ENCODE data around the gene CCDC40. TPM values are rescaled to one million over a fixed set of nuclear protein-coding genes. Genes with fewer than 3 reads are reported as not detected.
"Not testable (repeated sequence)": the region's sequence is repeated elsewhere in the genome, so short reads cannot be mapped to it uniquely, and the experiment has no call there.

CCDC40 gene
- total RNA-seq, 1 experiment from 2014 or later = 3.9 TPM

GRCh38 chr17:79993390-79994227 is 42.8 kb upstream of the CCDC40 start:
- peaks cover 29% of the 10 kb centered on the region for H3K36me3 Mint-ChIP-seq (ENCODE audit: insufficient read depth, unreplicated experiment)
- peaks cover 33% of the 10 kb centered on the region for H3K4me1 Mint-ChIP-seq (ENCODE audit: low read depth, unreplicated experiment)
- no peaks in the 10 kb centered on the region for H3K9me3 Mint-ChIP-seq (ENCODE audit: unreplicated experiment)
- peak; percentile 98 for DNase-seq
- H3K27ac Mint-ChIP-seq (ENCODE audit: unreplicated experiment) = peak overlapping the region; percentile 100
- ChIA-PET CTCF (interaction anchor here (0.5 to 2.3 kb wide), 18 partner anchors 9 to 683 kb away, joined by 3 to 29 read pairs (median 6); partner anchors contain the start of genes CBX4, CBX8 and GAA), POLR2A (interaction anchor here (0.6 to 4.5 kb wide), 21 partner anchors 8 to 919 kb away, joined by 3 to 170 read pairs (median 5); partner anchors contain the start of genes CBX4, CBX8, ENGASE and GAA)
- peak overlapping the region; percentile 96 for H3K4me3 Mint-ChIP-seq (ENCODE audit: unreplicated experiment)
- TF ChIP-seq CTCF (IDR thresholded peaks at IDR 0.05; ENCODE audit: insufficient read depth in 1 of 2, low read depth in 1 of 2, low read length in 1 of 2, severe bottlenecking in 1 of 2, unreplicated experiment in 1 of 2) = no peak
- Histone ChIP-seq H3K4me1 (peaks cover 50% of the 10 kb centered on the region), H3K27me3 (replicated peaks; ENCODE audit: control insufficient read depth, insufficient read depth, low read length) (no peaks in the 10 kb centered on the region), H3K9me3 (no peaks in the 10 kb centered on the region), H3K4me3 (ENCODE audit: low read depth, low read length) (peak overlapping the region; percentile 48), H3K36me3 (ENCODE audit: control insufficient read depth, insufficient read depth, low read length) (no peaks in the 10 kb centered on the region; the same call in 1 of the 2 replicates)
- intact Hi-C loops (cut with micrococcal nuclease; ENCODE audit: unreplicated experiment) = loop anchor here (1.0 to 5.0 kb wide), 7 partner anchors 9 to 251 kb away; partner anchors contain the start of gene CBX4
- no TSS peak for BruUV-seq (replicated peaks)
- no peaks in the 10 kb centered on the region for H3K27me3 Mint-ChIP-seq (ENCODE audit: insufficient read depth, unreplicated experiment)

GRCh38 chr17:79994228-79994569 is 42.2 kb upstream of the CCDC40 start:
- not testable (repeated sequence) for H3K27me3 ChIP-seq (replicated peaks; ENCODE audit: control insufficient read depth, insufficient read depth, low read length); H3K9me3 ChIP-seq; BruUV-seq (replicated peaks); H3K9me3 Mint-ChIP-seq (ENCODE audit: unreplicated experiment); DNase-seq; H3K36me3 ChIP-seq (ENCODE audit: control insufficient read depth, insufficient read depth, low read length); H3K27me3 Mint-ChIP-seq (ENCODE audit: insufficient read depth, unreplicated experiment)
- H3K4me3 ChIP-seq (ENCODE audit: low read depth, low read length) = peak overlapping the region; percentile 48
- POLR2A ChIA-PET = interaction anchor here (0.6 to 4.5 kb wide), 15 partner anchors 10 to 197 kb away, joined by 3 to 170 read pairs (median 7); partner anchors contain the start of genes CBX4, CBX8 and GAA
- Mint-ChIP-seq H3K36me3 (ENCODE audit: insufficient read depth, unreplicated experiment) (peaks cover 29% of the 10 kb centered on the region), H3K4me3 (ENCODE audit: unreplicated experiment) (peak overlapping the region; percentile 96), H3K4me1 (ENCODE audit: low read depth, unreplicated experiment) (peaks cover 27% of the 10 kb centered on the region), H3K27ac (ENCODE audit: unreplicated experiment) (peak overlapping the region; percentile 100)
- intact Hi-C loops (cut with micrococcal nuclease; ENCODE audit: unreplicated experiment) = loop anchor here (5.0 kb wide), 1 partner anchor 42 kb away; no protein-coding TSS in a partner anchor
- peaks cover 44% of the 10 kb centered on the region for H3K4me1 ChIP-seq
- CTCF ChIA-PET = interaction anchor here (0.5 to 2.3 kb wide), 15 partner anchors 8 to 684 kb away, joined by 3 to 29 read pairs (median 7); partner anchors contain the start of genes CBX4, CBX8 and GAA

GRCh38 chr17:79994602-79995001 is 41.8 kb upstream of the CCDC40 start:
- Histone ChIP-seq H3K9me3 (no peaks in the 10 kb centered on the region), H3K4me3 (ENCODE audit: low read depth, low read length) (no peak overlapping the region), H3K4me1 (peaks cover 40% of the 10 kb centered on the region), H3K27me3 (replicated peaks; ENCODE audit: control insufficient read depth, insufficient read depth, low read length) (no peaks in the 10 kb centered on the region), H3K36me3 (ENCODE audit: control insufficient read depth, insufficient read depth, low read length) (no peaks in the 10 kb centered on the region; the same call in 1 of the 2 replicates)
- no peaks in the 10 kb centered on the region for H3K27me3 Mint-ChIP-seq (ENCODE audit: insufficient read depth, unreplicated experiment)
- no peaks in the 10 kb centered on the region for H3K9me3 Mint-ChIP-seq (ENCODE audit: unreplicated experiment)
- POLR2A ChIA-PET = interaction anchor here (1.4 to 4.5 kb wide), 6 partner anchors 10 to 198 kb away, joined by 7 to 170 read pairs (median 20); partner anchors contain the start of genes CBX4, CBX8 and GAA
- peak overlapping the region; percentile 100 for H3K27ac Mint-ChIP-seq (ENCODE audit: unreplicated experiment)
- intact Hi-C loops (cut with micrococcal nuclease; ENCODE audit: unreplicated experiment) = loop anchor here (5.0 kb wide), 1 partner anchor 42 kb away; no protein-coding TSS in a partner anchor
- peaks cover 24% of the 10 kb centered on the region for H3K4me1 Mint-ChIP-seq (ENCODE audit: low read depth, unreplicated experiment)
- no TSS peak for BruUV-seq (replicated peaks)
- DNase-seq = no peak
- peaks cover 29% of the 10 kb centered on the region for H3K36me3 Mint-ChIP-seq (ENCODE audit: insufficient read depth, unreplicated experiment)
- TF ChIP-seq CTCF (IDR thresholded peaks at IDR 0.05; ENCODE audit: insufficient read depth in 1 of 2, low read depth in 1 of 2, low read length in 1 of 2, severe bottlenecking in 1 of 2, unreplicated experiment in 1 of 2) = no peak
- H3K4me3 Mint-ChIP-seq (ENCODE audit: unreplicated experiment) = peak overlapping the region; percentile 96
- CTCF ChIA-PET = interaction anchor here (1.2 to 2.3 kb wide), 7 partner anchors 8 to 253 kb away, joined by 6 to 29 read pairs (median 10); partner anchors contain the start of genes CBX4 and GAA
